GM12878 (cell line): Measurements from ENCODE around the gene LRRC7. TPM values are rescaled to one million over a fixed set of nuclear protein-coding genes. Genes with fewer than 3 reads are reported as not detected.

Experiments used
- ATAC-seq: fragments of 200-7000 bp; cut with Tn5 transposase; 3 replicates; pipeline ENCODE4 v1.9.1; 2020; ENCODE audit warnings: mild to moderate bottlenecking, moderate library complexity
- BruUV-seq: library from RNA; stranded (reverse); fragments of 400-500 nt; replicated peaks from 2 replicates; lab custom pipeline; 2021; lab: Mats Ljungman, UMichigan
- CTCF ChIA-PET: fragments of 300-600 bp; sonication (Branson Sonifier 250); formaldehyde crosslinking; extraction: SDS; loops from one replicate; lab custom pipeline; 2021; ENCODE audit warnings: inconsistent platforms; lab: Yijun Ruan, JAX
- POLR2A ChIA-PET: fragments of 350-600 bp; formaldehyde crosslinking; extraction: SDS; loops from one replicate; lab custom pipeline; 2021; ENCODE audit warnings: inconsistent platforms; lab: Charles Lee
- RAD21 ChIA-PET: fragments of 300-600 bp; sonication (Branson Sonifier 250); formaldehyde crosslinking; loops from one replicate; lab custom pipeline; 2023; ENCODE audit warnings: antibody characterized with exemption; ENCODE audit not compliant: unreplicated experiment; lab: Charles Lee
- SMC1A ChIA-PET: fragments of 300-600 bp; sonication (Branson Sonifier 250); formaldehyde crosslinking; loops from one replicate; lab custom pipeline; 2023; ENCODE audit not compliant: unreplicated experiment, uncharacterized antibody; lab: Charles Lee
- DNase-seq: peaks from one replicate; pipeline ENCODE4 v3.0.0-alpha.2; 2011; ENCODE audit warnings: low read depth, low spot score
- FAIRE-seq: peaks from 3 replicates; lab custom pipeline; 2011; peaks lifted over from hg19 to GRCh38; lab: Jason Lieb, UNC
- H2AFZ ChIP-seq: 2 replicates; pipeline ENCODE4 v1.6.0; 2011; ENCODE audit warnings: low read depth, low read length, control low read depth; ENCODE audit not compliant: control insufficient read depth
- H3K27ac ChIP-seq: 2 replicates; pipeline ENCODE4 v1.5.1; 2011; ENCODE audit warnings: control low read depth; ENCODE audit not compliant: control insufficient read depth, insufficient read depth
- H3K27me3 ChIP-seq, 2 experiments: replicated peaks in 1 of 2; 2 replicates each; pipeline versions ENCODE4 v1.6.0 to v1.6.1; 2011; ENCODE audit warnings: low read length in 1 of 2; ENCODE audit not compliant: control insufficient read depth in 2 of 2, insufficient read depth in 2 of 2
- H3K36me3 ChIP-seq, 2 experiments: 2 replicates each; pipeline ENCODE4 v1.5.1; 2011; ENCODE audit warnings: low read length in 1 of 2; ENCODE audit not compliant: control insufficient read depth in 2 of 2, insufficient read depth in 2 of 2
- H3K4me1 ChIP-seq: 2 replicates; pipeline ENCODE4 v1.6.1; 2011; ENCODE audit warnings: mild to moderate bottlenecking, low read length, moderate library complexity, mixed read lengths; ENCODE audit not compliant: control insufficient read depth, insufficient read depth
- H3K4me2 ChIP-seq: 2 replicates; pipeline ENCODE4 v1.6.0; 2011; ENCODE audit warnings: control low read depth; ENCODE audit not compliant: control insufficient read depth, insufficient read depth
- H3K4me3 ChIP-seq: fragments of 200-600 bp; sonication (generic); 2 replicates; pipeline ENCODE4 v1.5.1; 2016
- H3K79me2 ChIP-seq: 2 replicates; pipeline ENCODE4 v1.6.0; 2011; ENCODE audit warnings: low read length; ENCODE audit not compliant: control insufficient read depth, insufficient read depth
- H3K9ac ChIP-seq: 2 replicates; pipeline ENCODE4 v1.8.0; 2011; ENCODE audit warnings: low read length, control low read depth, mixed read lengths; ENCODE audit not compliant: control insufficient read depth, insufficient read depth
- H3K9me3 ChIP-seq: replicated peaks from 3 replicates; pipeline ENCODE4 v1.5.1; 2011; ENCODE audit warnings: mild to moderate bottlenecking, low read length; ENCODE audit not compliant: control insufficient read depth, insufficient read depth
- H4K20me1 ChIP-seq: 2 replicates; pipeline ENCODE4 v1.6.0; 2011; ENCODE audit not compliant: control insufficient read depth, insufficient read depth
- ATF2 ChIP-seq: IDR thresholded peaks from 2 replicates; pipeline ENCODE4 v1.6.1; 2012; ENCODE audit warnings: low read length, inconsistent platforms
- CHD2 ChIP-seq: IDR thresholded peaks from 2 replicates; pipeline ENCODE4 v1.6.1; 2011; ENCODE audit warnings: low read depth, low read length, improper control_type of control experiment, borderline replicate concordance
- EP300 ChIP-seq, 2 experiments: fragments of 150-350 bp in 1 of 2; IDR thresholded peaks; 2 replicates each; pipeline ENCODE4 v1.6.1; 2011 to 2012; ENCODE audit warnings: low read depth in 2 of 2, low read length in 2 of 2, borderline replicate concordance in 1 of 2, improper control_type of control experiment in 1 of 2, inconsistent platforms in 1 of 2; ENCODE audit not compliant: control insufficient read depth in 1 of 2
- IRF4 ChIP-seq: IDR thresholded peaks from 2 replicates; pipeline ENCODE4 v1.6.1; 2011; ENCODE audit warnings: low read depth, low read length
- MXI1 ChIP-seq: fragments of 150-350 bp; IDR thresholded peaks from 2 replicates; pipeline ENCODE4 v1.6.1; 2011; ENCODE audit warnings: low read depth, mild to moderate bottlenecking, inconsistent platforms, low read length, improper control_type of control experiment
- POLR2AphosphoS5 ChIP-seq: IDR thresholded peaks from 2 replicates; pipeline ENCODE4 v1.6.1; 2011; ENCODE audit warnings: mild to moderate bottlenecking, low read length, inconsistent platforms
- RB1 ChIP-seq: fragments of 450-650 bp; formaldehyde crosslinking; IDR thresholded peaks from 2 replicates; pipeline ENCODE4 v1.6.1; 2017; ENCODE audit warnings: mild to moderate bottlenecking, borderline replicate concordance
- RFX5 ChIP-seq: IDR thresholded peaks from 2 replicates; pipeline ENCODE4 v1.6.1; 2011; ENCODE audit warnings: low read depth, low read length, improper control_type of control experiment
- ZSCAN29 ChIP-seq: fragments of 450-650 bp; IDR thresholded peaks from 2 replicates; pipeline ENCODE4 v1.6.1; 2017; ENCODE audit warnings: mild to moderate bottlenecking, moderate library complexity
- WGBS: methylation state at CpG from one replicate; pipeline ENCODE4 v1.1.6; 2016; ENCODE audit warnings: low lambda C conversion rate; ENCODE audit not compliant: insufficient replicate concordance, insufficient coverage; ENCODE audit errors: missing lambda C conversion rate; 5-methylcytosine and 5-hydroxymethylcytosine counted together
- in situ Hi-C: fragments of 300-500 bp; cut with MboI; formaldehyde crosslinking; loops from 9 replicates; pipeline ENCODE4 v1.14.3; 2018; ENCODE audit warnings: mixed read lengths
- intact Hi-C: fragments of 100-400 bp; cut with micrococcal nuclease; formaldehyde crosslinking; loops from one replicate; pipeline ENCODE4 v1.14.2; 2022; ENCODE audit not compliant: unreplicated experiment
- polyA plus RNA-seq, 11 experiments: library from polyadenylated mRNA; depleted of rRNA in 4 of 11; unstranded in 6 of 11; stranded (reverse) in 5 of 11; fragments of >200 nt; fragmentation: Nextera tagmentation in 4 of 11; fragmentation: Illumina TruSeq in 1 of 11; extraction: Ambion mirVana in 4 of 11; extraction: Trizol in 1 of 11; gene quantifications; 1 replicate in 1 of 11; 2 replicates in 10 of 11; pipeline versions ENCODE4 v1.2.1 to v1.2.3, GENCODE V29; 2011 to 2016; ENCODE audit warnings: inconsistent platforms in 2 of 11, missing spikeins in 2 of 11, low read depth in 1 of 11
- total RNA-seq, 4 experiments: library from RNA; depleted of rRNA in 3 of 4; stranded (reverse); fragments of >200 nt in 3 of 4; fragmentation: Illumina TruSeq in 1 of 4; extraction: Trizol in 1 of 4; gene quantifications; 2 replicates each; pipeline versions ENCODE4 v1.2.1 to v1.2.3, GENCODE V29; 2013 to 2021

The LRRC7 gene
- total and polyA plus RNA-seq, 10 of the 15 experiments (the other 5 are each of a cell fraction or from before 2014, with no cell fraction given), result 0.05 to 1.4 (median 0.24) TPM; not detected in 5

- Histone ChIP-seq H3K4me2 (no peak overlapping the region), H4K20me1 (no peaks in the 10 kb centered on the region), H3K27me3 (peaks cover 0 to 3% of the 10 kb centered on the region in 2 experiments; a peak in 2 of 4 replicates), H2AFZ (no peak overlapping the region), H3K79me2 (no peaks in the 10 kb centered on the region), H3K36me3 (no peaks in the 10 kb centered on the region), H3K4me3 (no peak overlapping the region), H3K27ac (no peak overlapping the region), H3K9me3 (no peaks in the 10 kb centered on the region), H3K9ac (no peak overlapping the region), H3K4me1 (no peaks in the 10 kb centered on the region)
- intact Hi-C loops, result no loop called here
- no peak for FAIRE-seq
- ChIA-PET CTCF (no interaction called here), RAD21 (no interaction called here), SMC1A (no interaction called here), POLR2A (no interaction called here)
- DNase-seq, result no peak
- 8% methylated on average over 2 of the region's 2 CpGs for WGBS
- TF ChIP-seq EP300 (IDR thresholded peaks at IDR 0.05; ENCODE audit: borderline replicate concordance in 1 of 2, control insufficient read depth in 1 of 2, low read depth in 2 of 2, low read length in 2 of 2), result no peak
- TF ChIP-seq ATF2, result no peak
- no peak for TF ChIP-seq ZSCAN29
- TF ChIP-seq POLR2AphosphoS5, result no peak
- TF ChIP-seq RB1, result no peak
- TF ChIP-seq IRF4, result no peak
- TF ChIP-seq MXI1, result no peak
- no peak for TF ChIP-seq RFX5
- no peak for TF ChIP-seq CHD2
- no peak for ATAC-seq
- in situ Hi-C loops, result no loop called here
- BruUV-seq, result no TSS peak
These were observed 5.2 kb downstream of the LRRC7 start for GRCh38 chr1:69572921-69573320.
